GM23338 (cell line): ENCODE data around the gene MARCKSL1. TPM values are rescaled to one million over a fixed set of nuclear protein-coding genes. Genes with fewer than 3 reads are reported as not detected.

Experiments
- ATAC-seq: fragments of 200-7000 bp; cut with Tn5 transposase; 3 replicates; pipeline ENCODE4 v1.9.1; 2020
- DNase-seq: peaks from one replicate; pipeline ENCODE4 v3.0.0-alpha.2; 2015; ENCODE audit warnings: low spot score
- H2AFZ ChIP-seq: fragments of 200-600 bp; sonication (generic); 2 replicates; pipeline ENCODE4 v1.8.0; 2016; ENCODE audit warnings: antibody characterized with exemption, mild to moderate bottlenecking, moderate library complexity
- H3F3A ChIP-seq: fragments of 200-600 bp; sonication (generic); replicated peaks from 2 replicates; pipeline ENCODE4 v1.8.0; 2017; ENCODE audit warnings: antibody characterized with exemption, mixed run types, low read depth
- H3K27ac ChIP-seq: fragments of 200-600 bp; sonication (generic); 2 replicates; pipeline ENCODE4 v1.6.1; 2016; ENCODE audit warnings: low read depth
- H3K27me3 ChIP-seq: fragments of 200-600 bp; sonication (generic); 2 replicates; pipeline ENCODE4 v1.8.0; 2016; ENCODE audit warnings: mild to moderate bottlenecking, mixed run types, moderate library complexity; ENCODE audit not compliant: insufficient read depth
- H3K36me3 ChIP-seq: fragments of 200-600 bp; sonication (generic); 2 replicates; pipeline ENCODE4 v1.8.0; 2016; ENCODE audit warnings: mild to moderate bottlenecking; ENCODE audit not compliant: insufficient read depth
- H3K4me1 ChIP-seq: fragments of 200-600 bp; sonication (generic); 2 replicates; pipeline ENCODE4 v1.8.0; 2016; ENCODE audit warnings: mild to moderate bottlenecking, moderate library complexity; ENCODE audit not compliant: insufficient read depth
- H3K4me2 ChIP-seq: fragments of 200-600 bp; sonication (generic); 2 replicates; pipeline ENCODE4 v1.7.1; 2017; ENCODE audit warnings: mixed run types
- H3K4me3 ChIP-seq: fragments of 200-600 bp; sonication (generic); 2 replicates; pipeline ENCODE4 v1.6.1; 2016; ENCODE audit warnings: mixed run types
- H3K79me2 ChIP-seq: fragments of 200-600 bp; sonication (generic); replicated peaks from 2 replicates; pipeline ENCODE4 v1.8.0; 2017; ENCODE audit warnings: mild to moderate bottlenecking; ENCODE audit not compliant: insufficient read depth
- H3K9me2 ChIP-seq: fragments of 200-600 bp; sonication (generic); 2 replicates; pipeline ENCODE4 v1.8.0; 2017; ENCODE audit not compliant: insufficient read depth
- H4K20me1 ChIP-seq: fragments of 200-600 bp; sonication (generic); replicated peaks from 2 replicates; pipeline ENCODE4 v1.8.0; 2017; ENCODE audit warnings: mild to moderate bottlenecking; ENCODE audit not compliant: insufficient read depth
- H3K27ac Mint-ChIP-seq: 2 replicates; pipeline ENCODE4 v1.8.0; 2020; ENCODE audit warnings: inconsistent platforms, mild to moderate bottlenecking, moderate library complexity, mixed read lengths
- H3K27me3 Mint-ChIP-seq: 3 replicates; pipeline ENCODE4 v1.8.0; 2022; ENCODE audit warnings: low read depth, mild to moderate bottlenecking, moderate library complexity, mixed read lengths, inconsistent platforms; ENCODE audit not compliant: insufficient read depth, poor library complexity
- H3K36me3 Mint-ChIP-seq: 3 replicates; pipeline ENCODE4 v1.8.0; 2021; ENCODE audit warnings: low read depth, mild to moderate bottlenecking, inconsistent platforms, moderate library complexity, mixed read lengths
- H3K4me1 Mint-ChIP-seq: 3 replicates; pipeline ENCODE4 v1.8.0; 2020; ENCODE audit warnings: mild to moderate bottlenecking, inconsistent platforms, mixed read lengths
- H3K4me3 Mint-ChIP-seq: 3 replicates; pipeline ENCODE4 v1.8.0; 2021; ENCODE audit warnings: moderate library complexity, mild to moderate bottlenecking, inconsistent platforms, mixed read lengths
- H3K9me3 Mint-ChIP-seq: 3 replicates; pipeline ENCODE4 v1.8.0; 2020; ENCODE audit warnings: moderate library complexity, mild to moderate bottlenecking, inconsistent platforms, mixed read lengths
- CREB1 ChIP-seq: fragments of 250-450 bp; sonication (Bioruptor Pico); IDR thresholded peaks from 2 replicates; pipeline ENCODE4 v1.5.0; 2020; ENCODE audit warnings: low read depth, mild to moderate bottlenecking, moderate library complexity
- CTCF ChIP-seq, 2 experiments: fragments of 200-600 bp in 1 of 2; sonication (generic) in 1 of 2; conservative IDR thresholded peaks; 2 replicates each; pipeline versions ENCODE4 v1.5.1 to v1.6.1; 2016 to 2017; ENCODE audit warnings: antibody characterized with exemption in 2 of 2, low read depth in 2 of 2, mild to moderate bottlenecking in 2 of 2, moderate library complexity in 1 of 2
- ZNF114 ChIP-seq: fragments of 250-450 bp; sonication (Bioruptor Pico); IDR thresholded peaks from 2 replicates; pipeline ENCODE4 v1.5.0; 2020; ENCODE audit warnings: mild to moderate bottlenecking, moderate library complexity
- ZNF331 ChIP-seq: fragments of 250-450 bp; sonication (Bioruptor Pico); IDR thresholded peaks from 2 replicates; pipeline ENCODE4 v1.5.0; 2020; ENCODE audit warnings: low read depth, mild to moderate bottlenecking, moderate library complexity
- ZNF462 ChIP-seq: fragments of 250-450 bp; sonication (Bioruptor Pico); IDR thresholded peaks from 2 replicates; pipeline ENCODE4 v1.5.0; 2020; ENCODE audit warnings: mild to moderate bottlenecking, moderate library complexity
- polyA plus RNA-seq: library from polyadenylated mRNA; unstranded; fragments of >200 nt; fragmentation: Nextera tagmentation; extraction: Ambion mirVana; gene quantifications from 2 replicates; pipeline ENCODE4 v1.2.1, GENCODE V29; 2016
- total RNA-seq: library from RNA; depleted of rRNA; stranded (reverse); fragments of >200 nt; shearing (Covaris generic); gene quantifications from 2 replicates; pipeline ENCODE4 v1.2.3, GENCODE V29; 2014

The MARCKSL1 gene
- total and polyA plus RNA-seq, 2 experiments from 2014 or later, result 329 to 553 TPM

GRCh38 chr1:32311709-32312393 lies 24.2 kb downstream of the MARCKSL1 start (continued):
- TF ChIP-seq ZNF462 (CRISPR knock-in tag) (no peak), ZNF331 (CRISPR knock-in tag) (no peak)

DNA sequence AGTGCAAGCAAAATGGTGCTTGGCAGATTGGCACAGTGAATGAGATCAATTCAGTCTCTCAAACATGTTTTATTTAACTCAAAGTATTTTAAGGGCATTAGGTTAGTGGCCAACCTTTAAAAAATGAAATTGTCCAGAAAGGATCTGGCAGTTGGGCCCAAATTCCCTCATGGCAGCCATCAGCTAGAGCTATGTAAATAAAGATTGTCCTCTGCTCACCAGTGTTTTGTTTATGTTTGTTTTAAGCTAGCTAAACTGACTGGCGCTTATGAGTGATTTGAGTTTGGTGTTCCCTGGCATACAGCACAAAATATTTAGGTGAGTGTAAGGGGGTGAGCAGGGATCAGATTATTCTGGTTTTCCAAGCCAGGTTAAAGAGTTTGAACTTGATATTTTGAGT lies 26.1 kb downstream of the MARCKSL1 start:
- no peaks in the 10 kb centered on the region for H3K9me2 ChIP-seq
- no peaks in the 10 kb centered on the region for H3F3A ChIP-seq
- Mint-ChIP-seq H3K9me3 (peaks cover 6% of the 10 kb centered on the region; the same call in 1 of the 3 replicates), H3K27me3 (peaks cover 6% of the 10 kb centered on the region), H3K27ac (no peak overlapping the region), H3K4me1 (no peaks in the 10 kb centered on the region), H3K4me3 (no peak overlapping the region), H3K36me3 (peaks cover 21% of the 10 kb centered on the region)
- H3K27me3 ChIP-seq, result no peaks in the 10 kb centered on the region
- no peak overlapping the region for H3K4me3 ChIP-seq
- peaks cover 51% of the 10 kb centered on the region for H4K20me1 ChIP-seq
- H3K79me2 ChIP-seq, result peaks cover 96% of the 10 kb centered on the region
- H2AFZ ChIP-seq, result no peak overlapping the region
- TF ChIP-seq CTCF (conservative IDR thresholded peaks at IDR 0.05; ENCODE audit: low read depth in 2 of 2) (no peak), ZNF331 (CRISPR knock-in tag) (no peak), ZNF114 (CRISPR knock-in tag) (no peak), CREB1 (no peak)
- ATAC-seq (no peak), DNase-seq (no peak)
- no peak overlapping the region; the same call in none of the 2 replicates for H3K27ac ChIP-seq
- no peaks in the 10 kb centered on the region for H3K4me1 ChIP-seq
- H3K36me3 ChIP-seq, result peaks cover 6% of the 10 kb centered on the region
- H3K4me2 ChIP-seq, result no peak overlapping the region
